ENCODE results near the gene GIPR.

DNA sequence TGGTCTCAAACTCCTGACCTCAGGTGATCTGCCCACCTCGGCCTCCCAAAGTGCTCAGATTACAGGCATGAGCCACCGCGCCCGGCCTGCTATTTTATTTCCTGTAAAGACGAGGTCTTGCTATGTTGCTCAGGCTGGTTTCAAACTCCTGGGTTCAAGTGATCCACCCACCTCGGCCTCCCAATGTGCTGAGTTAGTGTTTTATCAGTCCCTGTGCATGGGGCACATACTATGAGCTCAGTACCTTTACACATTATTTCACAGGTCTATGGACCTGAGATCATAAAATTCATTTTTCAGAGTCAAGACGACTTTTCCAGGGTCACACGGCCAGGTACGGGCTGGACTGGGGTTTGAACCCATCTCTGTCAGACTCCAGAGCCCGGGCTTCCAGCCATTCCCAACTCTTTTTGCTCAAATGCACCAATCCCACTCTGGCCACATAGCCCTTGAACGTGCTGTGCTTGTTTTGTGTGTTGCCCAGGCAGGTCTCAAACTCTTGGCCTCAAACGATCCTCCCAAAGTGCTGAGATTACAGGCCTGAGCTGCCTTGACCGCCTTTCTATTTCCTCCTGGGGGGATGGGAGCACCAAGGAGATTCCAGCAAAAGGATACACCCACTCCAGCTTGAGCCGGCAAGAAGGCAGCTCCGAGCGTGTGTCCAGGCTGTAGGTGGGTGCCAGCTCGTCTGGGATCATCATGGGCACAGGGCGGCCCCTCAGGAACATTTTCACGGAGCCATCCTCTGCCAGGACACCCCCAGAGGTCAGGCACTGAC is 29.9 kb upstream of the GIPR start:
- TF ChIP-seq POLR2AphosphoS5 (IDR thresholded peaks at IDR 0.05) (no peak), POLR2A (IDR thresholded peaks at IDR 0.05; ENCODE audit: low read depth) (no peak), CTCF (IDR thresholded peaks at IDR 0.05) (no peak), EP300 (IDR thresholded peaks at IDR 0.05) (no peak)

All from esophagus muscularis mucosa (tissue), 4 donors.